H1 (cell line): ENCODE measurements around the gene NAV2. TPM values are rescaled to one million over a fixed set of nuclear protein-coding genes. Genes with fewer than 3 reads are reported as not detected.

Experiments
- CTCF ChIA-PET: fragments of 300-600 bp; sonication (Branson Sonifier 250); formaldehyde crosslinking; loops from one replicate; lab custom pipeline; 2021; ENCODE audit not compliant: partially characterized antibody; lab: Charles Lee
- POLR2A ChIA-PET: fragments of 300-600 bp; sonication (Branson Sonifier 250); formaldehyde crosslinking; loops from one replicate; lab custom pipeline; 2021; ENCODE audit warnings: inconsistent platforms; ENCODE audit not compliant: partially characterized antibody; lab: Charles Lee
- DNase-seq, 2 experiments: peaks; one replicate each; pipeline versions ENCODE4 v3.0.0 to v3.0.0-alpha.2; 2010 to 2022; ENCODE audit warnings: low spot score in 2 of 2, low read depth in 1 of 2, mixed read lengths in 1 of 2
- FAIRE-seq: peaks from 2 replicates; lab custom pipeline; 2011; peaks lifted over from hg19 to GRCh38; lab: Jason Lieb, UNC
- H2AFZ ChIP-seq: 2 replicates; pipeline ENCODE4 v1.8.1; 2012; ENCODE audit warnings: low read length, inconsistent platforms
- H2AK5ac ChIP-seq: 2 replicates; pipeline ENCODE4 v1.6.1; 2013; ENCODE audit warnings: low read depth, low read length
- H2BK120ac ChIP-seq: replicated peaks from 2 replicates; pipeline ENCODE3; 2013; ENCODE audit warnings: low read depth, low read length, inconsistent platforms
- H2BK12ac ChIP-seq: 2 replicates; pipeline ENCODE4 v1.6.1; 2013; ENCODE audit warnings: low read depth, low read length
- H2BK15ac ChIP-seq: 2 replicates; pipeline ENCODE4 v1.6.1; 2013; ENCODE audit warnings: low read length
- H2BK20ac ChIP-seq: 2 replicates; pipeline ENCODE4 v1.6.1; 2013; ENCODE audit warnings: low read length
- H2BK5ac ChIP-seq: 2 replicates; pipeline ENCODE4 v1.6.1; 2013; ENCODE audit warnings: low read depth, low read length
- H3K14ac ChIP-seq: 2 replicates; pipeline ENCODE4 v1.6.1; 2013; ENCODE audit warnings: inconsistent platforms; ENCODE audit not compliant: insufficient read length
- H3K18ac ChIP-seq: 2 replicates; pipeline ENCODE4 v1.6.1; 2013; ENCODE audit warnings: low read length; ENCODE audit errors: extremely low read depth
- H3K23ac ChIP-seq: 2 replicates; pipeline ENCODE4 v1.6.1; 2013; ENCODE audit warnings: inconsistent platforms; ENCODE audit not compliant: insufficient read length
- H3K23me2 ChIP-seq: 2 replicates; pipeline ENCODE4 v1.6.1; 2013; ENCODE audit warnings: low read depth, low read length
- H3K27ac ChIP-seq: 2 replicates; pipeline ENCODE4 v1.6.1; 2011; ENCODE audit warnings: low read depth, low read length, inconsistent platforms
- H3K27me3 ChIP-seq, 4 experiments: replicated peaks in 1 of 4; 1 replicate in 1 of 4; 2 replicates in 3 of 4; pipeline versions ENCODE4 v1.6.1 to v1.8.1; 2011 to 2013; ENCODE audit warnings: low read length in 3 of 4, mild to moderate bottlenecking in 3 of 4, inconsistent platforms in 2 of 4, mixed read lengths in 2 of 4, moderate library complexity in 1 of 4; ENCODE audit not compliant: control insufficient read depth in 3 of 4, insufficient read depth in 3 of 4; ENCODE audit errors: extremely low read depth in 1 of 4
- H3K36me3 ChIP-seq, 4 experiments: 2 replicates each; pipeline versions ENCODE4 v1.6.1 to v1.8.1; 2011 to 2013; ENCODE audit warnings: mild to moderate bottlenecking in 4 of 4, low read length in 3 of 4, moderate library complexity in 2 of 4, control low read depth in 1 of 4, inconsistent platforms in 1 of 4; ENCODE audit not compliant: insufficient read depth in 4 of 4, control insufficient read depth in 2 of 4
- H3K4ac ChIP-seq: replicated peaks from 2 replicates; pipeline ENCODE3; 2013; ENCODE audit warnings: low read length, low read depth, mixed read lengths, inconsistent platforms; ENCODE audit not compliant: insufficient read length
- H3K4me1 ChIP-seq, 4 experiments: replicated peaks in 1 of 4; 1 replicate in 1 of 4; 2 replicates in 3 of 4; pipeline versions ENCODE4 v1.6.1 to v1.8.1; 2011 to 2013; ENCODE audit warnings: low read length in 3 of 4, inconsistent platforms in 2 of 4, mixed read lengths in 1 of 4; ENCODE audit not compliant: insufficient read depth in 4 of 4, control insufficient read depth in 3 of 4
- H3K4me2 ChIP-seq, 2 experiments: 2 replicates each; pipeline versions ENCODE4 v1.6.1 to v1.8.1; 2011 to 2013; ENCODE audit warnings: low read depth in 2 of 2, low read length in 2 of 2, control low read depth in 1 of 2, inconsistent platforms in 1 of 2, mild to moderate bottlenecking in 1 of 2; ENCODE audit not compliant: insufficient read depth in 1 of 2
- H3K4me3 ChIP-seq, 4 experiments: fragments of 200-600, 300-600 bp in 1 of 4; sonication (generic), shearing (Covaris generic), sonication (Bioruptor Twin) in 1 of 4; 2 replicates each; pipeline versions ENCODE4 v1.5.1 to v1.8.1; 2011 to 2016; ENCODE audit warnings: low read length in 4 of 4, low read depth in 3 of 4, control low read depth in 2 of 4, inconsistent platforms in 2 of 4, mild to moderate bottlenecking in 2 of 4, mixed read lengths in 1 of 4, moderate library complexity in 1 of 4; ENCODE audit not compliant: insufficient read depth in 2 of 4; ENCODE audit errors: extremely low read depth in 1 of 4
- H3K56ac ChIP-seq: replicated peaks from 2 replicates; pipeline ENCODE3; 2013; ENCODE audit warnings: low read depth, mild to moderate bottlenecking, mixed read lengths, low read length, inconsistent platforms; ENCODE audit not compliant: insufficient read length
- H3K79me1 ChIP-seq: 2 replicates; pipeline ENCODE4 v1.6.1; 2013; ENCODE audit warnings: low read depth, low read length, control low read depth
- H3K79me2 ChIP-seq, 2 experiments: 2 replicates each; pipeline versions ENCODE4 v1.6.1 to v1.8.1; 2012 to 2013; ENCODE audit warnings: low read length in 2 of 2, mild to moderate bottlenecking in 2 of 2, inconsistent platforms in 1 of 2; ENCODE audit not compliant: insufficient read depth in 2 of 2, control insufficient read depth in 1 of 2
- H3K9ac ChIP-seq, 4 experiments: replicated peaks in 1 of 4; 1 replicate in 1 of 4; 2 replicates in 3 of 4; pipeline versions ENCODE4 v1.6.1 to v1.8.1; 2011 to 2013; ENCODE audit warnings: low read depth in 3 of 4, low read length in 3 of 4, control low read depth in 2 of 4, mild to moderate bottlenecking in 2 of 4, moderate library complexity in 2 of 4, inconsistent platforms in 1 of 4; ENCODE audit errors: extremely low read depth in 1 of 4
- H3K9me3 ChIP-seq, 2 experiments: 2 replicates each; pipeline versions ENCODE4 v1.6.1 to v1.8.1; 2012 to 2013; ENCODE audit warnings: mild to moderate bottlenecking in 2 of 2, moderate library complexity in 2 of 2, control low read depth in 1 of 2, inconsistent platforms in 1 of 2, low read depth in 1 of 2, low read length in 1 of 2, mixed read lengths in 1 of 2; ENCODE audit not compliant: insufficient read depth in 2 of 2
- H4K20me1 ChIP-seq, 2 experiments: replicated peaks in 1 of 2; 2 replicates each; pipeline versions ENCODE3 to v1.8.1; 2011 to 2013; ENCODE audit warnings: inconsistent platforms in 2 of 2, low read length in 2 of 2, mild to moderate bottlenecking in 1 of 2; ENCODE audit not compliant: insufficient read depth in 2 of 2, control insufficient read depth in 1 of 2
- H4K5ac ChIP-seq: 2 replicates; pipeline ENCODE4 v1.6.1; 2013; ENCODE audit warnings: low read length, low read depth, mixed read lengths, inconsistent platforms; ENCODE audit not compliant: insufficient read length
- H4K8ac ChIP-seq: 2 replicates; pipeline ENCODE4 v1.8.0; 2013; ENCODE audit warnings: mild to moderate bottlenecking, moderate library complexity, low read length, inconsistent platforms; ENCODE audit not compliant: insufficient read depth; ENCODE audit errors: extremely low read depth
- H4K91ac ChIP-seq: replicated peaks from 2 replicates; pipeline ENCODE3; 2013; ENCODE audit warnings: low read length, mixed read lengths, inconsistent platforms; ENCODE audit not compliant: insufficient read length
- E2F6 ChIP-seq: IDR thresholded peaks from 2 replicates; pipeline ENCODE4 v1.6.1; 2012; ENCODE audit warnings: inconsistent platforms
- EP300 ChIP-seq, 2 experiments: IDR thresholded peaks; 1 replicate in 1 of 2; 2 replicates in 1 of 2; pipeline ENCODE4 v1.6.1; 2011 to 2012; ENCODE audit warnings: low read depth in 2 of 2, low read length in 2 of 2, mild to moderate bottlenecking in 2 of 2, borderline replicate concordance in 1 of 2, inconsistent platforms in 1 of 2, moderate library complexity in 1 of 2
- KDM4A ChIP-seq: IDR thresholded peaks from one replicate; pipeline ENCODE4 v1.7.1; 2012; ENCODE audit warnings: low read depth, mild to moderate bottlenecking, moderate library complexity, low read length, inconsistent platforms; ENCODE audit not compliant: severe bottlenecking
- POU5F1 ChIP-seq: IDR thresholded peaks from 2 replicates; pipeline ENCODE4 v1.6.1; 2011; ENCODE audit warnings: low read depth, mild to moderate bottlenecking, low read length, moderate library complexity
- RFX5 ChIP-seq: IDR thresholded peaks from 2 replicates; pipeline ENCODE4 v1.6.1; 2011; ENCODE audit warnings: low read depth, low read length, improper control_type of control experiment, borderline replicate concordance
- WGBS, 2 experiments: shearing (Covaris generic) in 1 of 2; methylation state at CpG; one replicate each; pipeline versions ENCODE4 v1.1.6 to v1.1.7; 2013 to 2015; ENCODE audit warnings: low lambda C conversion rate in 2 of 2, mixed read lengths in 2 of 2, inconsistent platforms in 1 of 2, low coverage in 1 of 2, missing lambda C conversion rate in 1 of 2; ENCODE audit not compliant: insufficient replicate concordance in 2 of 2, insufficient coverage in 1 of 2, insufficient read length in 1 of 2; ENCODE audit errors: extremely low coverage in 1 of 2, missing lambda C conversion rate in 1 of 2; 5-methylcytosine and 5-hydroxymethylcytosine counted together
- polyA plus RNA-seq, 7 experiments: library from polyadenylated mRNA; depleted of rRNA in 3 of 7; stranded (reverse) in 5 of 7; unstranded in 2 of 7; fragments of >200 nt in 5 of 7; fragments of 200-250 nt in 2 of 7; gene quantifications; 1 replicate in 5 of 7; 2 replicates in 1 of 7; 4 replicates in 1 of 7; pipeline versions ENCODE4 v1.2.1 to v1.2.3, GENCODE V29; 2011 to 2013; ENCODE audit warnings: missing spikeins in 2 of 7, mixed read lengths in 2 of 7
- total RNA-seq: library from RNA; stranded (reverse); fragmentation: NEBNext Ultra II Directional; extraction: Animal tissue kit (Norgen Biotek cat#: 25700); gene quantifications from 2 replicates; pipeline ENCODE4 v1.2.1, GENCODE V29; 2021

Gene NAV2
- total and polyA plus RNA-seq, 2 of the 8 experiments (the other 6 are each of a cell fraction or from before 2014, with no cell fraction given) = 35.6 to 73.6 TPM

- CTCF ChIA-PET = interaction anchor here (0.6 to 1.5 kb wide), 8 partner anchors 9 to 290 kb away, joined by 3 to 4 read pairs (median 3); no protein-coding TSS in a partner anchor
These were observed 130.4 kb downstream of the NAV2 start for GRCh38 chr11:19843079-19843478.

More at GRCh38 chr11:19843079-19843478, 130.4 kb downstream of the NAV2 start:
- Histone ChIP-seq H4K91ac (no peak overlapping the region), H3K36me3 (peaks cover 5 to 31% (median 10%) of the 10 kb centered on the region in 4 experiments; a peak in 6 of 8 replicates), H3K9me3 (no peaks in the 10 kb centered on the region), H4K5ac (no peak overlapping the region), H3K4me3 (no peak overlapping the region), H3K27ac (no peak overlapping the region), H3K23me2 (no peaks in the 10 kb centered on the region; the same call in 1 of the 2 replicates), H2BK5ac (no peak overlapping the region), H3K14ac (no peak overlapping the region), H3K79me2 (peaks cover 0 to 9% of the 10 kb centered on the region in 2 experiments; a peak in 1 of 4 replicates), H2BK120ac (no peak overlapping the region), H3K79me1 (peaks cover 1% of the 10 kb centered on the region; the same call in 1 of the 2 replicates), H2AK5ac (no peak overlapping the region), H4K8ac (no peak overlapping the region), H3K56ac (no peak overlapping the region), H3K4me2 (no peak overlapping the region), H2AFZ (no peak overlapping the region), H3K4me1 (peaks cover 0 to 8% (median under 1%) of the 10 kb centered on the region in 4 experiments; a peak in 3 of 7 replicates), H3K18ac (no peak overlapping the region), H3K27me3 (no peaks in the 10 kb centered on the region), H3K23ac (no peak overlapping the region), H3K9ac (no peak overlapping the region), H2BK15ac (no peak overlapping the region), H4K20me1 (peaks cover 0 to 4% of the 10 kb centered on the region in 2 experiments), H3K4ac (no peak overlapping the region), H2BK12ac (no peak overlapping the region), H2BK20ac (no peak overlapping the region)
- WGBS, 2 experiments = 97% methylated on average over 2 of the region's 2 CpGs; no CpG with 5 or more reads in 1 of the 2 experiments
- TF ChIP-seq E2F6 (no peak), EP300 (IDR thresholded peaks at IDR 0.05; ENCODE audit: borderline replicate concordance in 1 of 2, low read depth in 2 of 2, low read length in 2 of 2) (no peak), RFX5 (no peak), POU5F1 (no peak), KDM4A (no peak)
- DNase-seq = no peak
- POLR2A ChIA-PET = no interaction called here
- no peak for FAIRE-seq
